ENCODE data around the gene MYBL2. TPM values are rescaled to one million over a fixed set of nuclear protein-coding genes. Genes with fewer than 3 reads are reported as not detected.

The MYBL2 gene
- total RNA-seq, 1 donor from 2014 or later = 1.7 TPM

GRCh38 chr20:43665466-43666176, 1.3 kb upstream of the MYBL2 start:
- peaks cover 8% of the 10 kb centered on the region for H3K4me1 ChIP-seq
- DNase-seq = no peak
- TF ChIP-seq CTCF (IDR thresholded peaks at IDR 0.05) = no peak
- no peak for ATAC-seq
- H3K27me3 ChIP-seq (ENCODE audit: low read depth) = peaks cover 43% of the 10 kb centered on the region
- H3K4me3 ChIP-seq = no peak overlapping the region
- H3K9me3 ChIP-seq = no peaks in the 10 kb centered on the region
- H3K36me3 ChIP-seq = no peaks in the 10 kb centered on the region
- H3K27ac ChIP-seq = no peak overlapping the region
- intact Hi-C loops (cut with DNase I) = no loop called here

DNA sequence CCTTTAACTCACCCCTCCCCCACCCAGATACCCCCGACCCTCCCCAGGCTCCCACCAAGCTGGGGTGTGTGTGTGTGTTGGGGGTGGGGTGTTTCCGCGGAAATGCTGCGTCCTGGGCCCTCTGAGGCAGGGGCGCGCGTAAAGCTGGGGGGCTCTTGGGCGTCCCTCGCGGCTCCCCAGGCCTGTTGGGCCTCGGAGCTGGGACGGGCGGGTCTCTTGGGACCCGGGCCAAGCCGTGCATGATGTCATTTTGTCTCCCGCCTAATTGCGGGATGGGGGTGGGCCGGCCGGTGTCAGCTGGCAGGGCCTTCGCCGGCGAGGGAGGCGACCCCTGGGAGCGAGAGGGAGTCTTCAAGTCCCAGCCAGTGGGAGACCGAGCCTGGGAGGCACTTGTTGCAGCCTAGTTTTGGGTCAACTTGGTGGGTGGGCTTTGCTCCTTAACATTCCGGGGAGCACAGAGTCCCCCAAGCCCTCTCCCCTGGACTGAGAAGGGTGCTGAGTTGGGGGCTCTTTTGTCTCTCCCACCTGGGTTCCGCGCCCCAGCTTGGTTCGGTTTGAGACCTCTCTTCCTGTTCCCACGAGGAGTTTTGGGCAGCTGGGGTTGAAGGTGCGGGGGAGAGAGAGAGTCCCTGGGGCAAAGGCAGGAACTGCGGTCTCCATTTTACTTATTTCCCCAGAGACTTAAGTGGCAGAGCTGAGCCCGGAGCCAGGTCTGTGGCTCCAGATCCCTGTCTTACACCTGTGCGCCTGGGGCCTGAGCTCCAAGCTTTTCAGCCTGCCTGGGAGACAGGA, 623 bp downstream of the MYBL2 start:
- DNase-seq = no peak
- intact Hi-C loops (cut with DNase I) = no loop called here
- peaks cover 8% of the 10 kb centered on the region for H3K4me1 ChIP-seq
- peak overlapping the region; percentile 45 for H3K4me3 ChIP-seq
- no peak for TF ChIP-seq CTCF (IDR thresholded peaks at IDR 0.05)
- peaks cover 43% of the 10 kb centered on the region for H3K27me3 ChIP-seq (ENCODE audit: low read depth)
- no peaks in the 10 kb centered on the region for H3K36me3 ChIP-seq
- no peak for ATAC-seq
- no peak overlapping the region for H3K27ac ChIP-seq
- H3K9me3 ChIP-seq = no peaks in the 10 kb centered on the region

DNA sequence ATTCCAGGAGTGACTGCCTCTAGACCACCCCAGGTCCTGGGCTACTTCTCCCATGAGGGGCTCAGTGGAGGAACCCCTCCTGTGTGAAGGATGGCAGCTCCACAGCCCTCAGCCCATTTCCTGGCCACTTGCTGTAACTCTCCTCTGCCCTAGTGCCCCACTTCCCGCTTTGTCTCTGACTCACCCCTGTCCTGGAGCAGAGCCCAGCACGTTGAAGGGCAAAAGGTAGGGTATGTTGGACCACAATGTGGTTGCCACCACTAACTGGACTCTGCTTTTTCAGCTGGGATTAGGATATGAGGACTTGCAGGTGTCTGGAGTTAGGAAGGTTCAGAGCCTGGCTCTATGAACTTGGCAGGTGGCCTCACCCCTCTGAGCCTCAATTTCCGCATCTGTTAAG, 2.4 kb downstream of the MYBL2 start:
- DNase-seq (no peak), ATAC-seq (no peak)
- Histone ChIP-seq H3K4me3 (no peak overlapping the region), H3K27ac (no peak overlapping the region), H3K9me3 (no peaks in the 10 kb centered on the region), H3K27me3 (ENCODE audit: low read depth) (peaks cover 43% of the 10 kb centered on the region), H3K36me3 (no peaks in the 10 kb centered on the region), H3K4me1 (peaks cover 8% of the 10 kb centered on the region)
- no peak for TF ChIP-seq CTCF (IDR thresholded peaks at IDR 0.05)
- intact Hi-C loops (cut with DNase I) = no loop called here

DNA sequence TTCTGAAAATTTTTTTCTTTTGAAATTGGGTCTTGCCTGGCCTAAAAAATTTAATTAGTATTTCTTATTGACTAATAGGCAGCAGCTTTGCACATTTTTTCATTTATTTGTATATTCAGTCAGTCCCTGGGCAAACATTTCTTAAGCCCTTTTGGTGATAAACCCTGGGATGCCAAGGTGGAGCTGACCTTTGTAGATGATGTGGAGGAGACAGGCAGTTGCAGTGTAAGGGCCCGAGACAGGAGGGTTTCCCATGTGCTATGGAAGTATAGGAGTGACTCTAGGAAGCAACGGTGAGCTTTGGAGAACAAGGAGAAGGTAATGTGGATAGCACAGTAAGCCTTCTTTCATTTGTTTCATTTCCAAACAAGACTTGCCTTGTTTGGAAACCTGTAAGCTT, 3.5 kb downstream of the MYBL2 start:
- no peak for DNase-seq
- intact Hi-C loops (cut with DNase I) = no loop called here
- H3K27me3 ChIP-seq (ENCODE audit: low read depth) = peaks cover 37% of the 10 kb centered on the region
- no peak overlapping the region for H3K27ac ChIP-seq
- no peak overlapping the region for H3K4me3 ChIP-seq
- no peaks in the 10 kb centered on the region for H3K9me3 ChIP-seq
- no peaks in the 10 kb centered on the region for H3K36me3 ChIP-seq
- ATAC-seq = no peak
- TF ChIP-seq CTCF (IDR thresholded peaks at IDR 0.05) = no peak
- H3K4me1 ChIP-seq = peaks cover 8% of the 10 kb centered on the region

DNA sequence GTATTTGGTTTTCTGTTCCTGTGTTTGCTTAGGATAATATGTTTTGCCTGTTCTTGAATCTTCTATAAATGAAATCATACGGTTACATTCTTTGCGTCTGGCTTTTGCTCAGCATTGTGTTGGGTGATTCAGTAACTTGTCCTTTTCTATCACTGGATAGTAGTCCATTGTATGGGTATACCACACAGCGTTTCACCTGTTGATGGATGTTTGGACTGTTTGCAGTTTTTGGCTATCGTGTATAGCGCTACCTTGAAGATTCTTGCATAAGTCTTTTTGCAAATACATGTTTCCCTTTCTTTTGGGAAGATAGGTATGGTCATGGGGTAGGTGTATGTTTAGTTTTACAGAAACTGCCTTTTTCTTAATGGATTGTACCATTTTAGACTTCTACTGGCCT, 9.5 kb downstream of the MYBL2 start:
- no peak for TF ChIP-seq CTCF (IDR thresholded peaks at IDR 0.05)
- no peaks in the 10 kb centered on the region for H3K9me3 ChIP-seq
- DNase-seq (no peak), ATAC-seq (no peak)
- no peak overlapping the region for H3K4me3 ChIP-seq
- H3K36me3 ChIP-seq = no peaks in the 10 kb centered on the region
- no peaks in the 10 kb centered on the region for H3K4me1 ChIP-seq
- H3K27me3 ChIP-seq (ENCODE audit: low read depth) = no peaks in the 10 kb centered on the region
- no peak overlapping the region for H3K27ac ChIP-seq
- intact Hi-C loops (cut with DNase I) = no loop called here
